Ureter (tissue), 1 donor: ENCODE measurements around the gene RAD51B. TPM values are rescaled to one million over a fixed set of nuclear protein-coding genes. Genes with fewer than 3 reads are reported as not detected.

ENCODE experiments used
- DNase-seq: peaks from one replicate; pipeline ENCODE4 v3.0.0-alpha.2; 2020; ENCODE audit warnings: low spot score
- total RNA-seq: library from RNA; stranded (reverse); gene quantifications from one replicate; pipeline ENCODE4 v1.2.4, GENCODE V29; 2023
- donor health status: DM: yes; HTN: yes; CAD: no.

Gene RAD51B
- total RNA-seq, 1 donor from 2014 or later: 36.6 TPM

GRCh38 chr14:68331991-68332390, 512.4 kb downstream of the RAD51B start:
- DNase-seq: no peak

GRCh38 chr14:68333262-68333661, 513.7 kb downstream of the RAD51B start:
- DNase-seq: no peak

GRCh38 chr14:68335312-68335711, 515.7 kb downstream of the RAD51B start:
- DNase-seq: no peak

- DNase-seq: no peak
These were observed 516.6 kb downstream of the RAD51B start for GRCh38 chr14:68336165-68336564.

GRCh38 chr14:68337279-68337678, 517.7 kb downstream of the RAD51B start:
- no peak for DNase-seq

GRCh38 chr14:68340262-68340661, 520.7 kb downstream of the RAD51B start:
- no peak for DNase-seq

- DNase-seq: no peak
These were observed 522.0 kb downstream of the RAD51B start for GRCh38 chr14:68341411-68342212.

- DNase-seq: no peak
These were observed 522.7 kb downstream of the RAD51B start for GRCh38 chr14:68342216-68342763.

- no peak for DNase-seq
These were observed 524.0 kb downstream of the RAD51B start for GRCh38 chr14:68343534-68344118.

GRCh38 chr14:68345738-68346137, 526.2 kb downstream of the RAD51B start:
- no peak for DNase-seq

- DNase-seq: no peak
These were observed 527.2 kb downstream of the RAD51B start for GRCh38 chr14:68346556-68347343.

GRCh38 chr14:68349900-68350629, 530.5 kb downstream of the RAD51B start:
- DNase-seq: no peak

- no peak for DNase-seq
These were observed 535.8 kb downstream of the RAD51B start for GRCh38 chr14:68355415-68355814.

GRCh38 chr14:68357777-68358176, 538.2 kb downstream of the RAD51B start:
- DNase-seq: no peak

- DNase-seq: no peak
These were observed 538.9 kb downstream of the RAD51B start for GRCh38 chr14:68358500-68358899.

- no peak for DNase-seq
These were observed 539.6 kb downstream of the RAD51B start for GRCh38 chr14:68359022-68359836.

- DNase-seq: peak; percentile 71
These were observed 540.4 kb downstream of the RAD51B start for GRCh38 chr14:68359837-68360552.

- DNase-seq: no peak
These were observed 541.7 kb downstream of the RAD51B start for GRCh38 chr14:68361231-68361630.

- DNase-seq: no peak
These were observed 543.3 kb downstream of the RAD51B start for GRCh38 chr14:68362846-68363245.

- no peak for DNase-seq
These were observed 543.9 kb downstream of the RAD51B start for GRCh38 chr14:68363466-68363842.
